Fibroblast of lung (primary cell): ENCODE data around the gene DPPA2. TPM values are rescaled to one million over a fixed set of nuclear protein-coding genes. Genes with fewer than 3 reads are reported as not detected.

Experiments
- DNase-seq, 2 donors: peaks; one replicate each; pipeline versions ENCODE4 v3.0.0 to v3.0.0-alpha.2; 2010; ENCODE audit warnings: low read depth in 2 of 2
- H2AFZ ChIP-seq: 2 replicates; pipeline ENCODE4 v1.5.1; 2012; ENCODE audit warnings: low read length, control low read depth, inconsistent platforms
- H3K27ac ChIP-seq: 2 replicates; pipeline ENCODE4 v1.5.1; 2011; ENCODE audit warnings: low read length, control low read depth; ENCODE audit not compliant: insufficient read depth
- H3K27me3 ChIP-seq: 2 replicates; pipeline ENCODE4 v1.5.1; 2011; ENCODE audit warnings: mild to moderate bottlenecking, low read length; ENCODE audit not compliant: control insufficient read depth, insufficient read depth
- H3K36me3 ChIP-seq: 2 replicates; pipeline ENCODE4 v1.5.1; 2011; ENCODE audit warnings: low read length; ENCODE audit not compliant: control insufficient read depth, insufficient read depth
- H3K4me1 ChIP-seq: 2 replicates; pipeline ENCODE4 v1.5.1; 2011; ENCODE audit warnings: low read length; ENCODE audit not compliant: control insufficient read depth, insufficient read depth; ENCODE audit errors: extremely low read depth
- H3K4me2 ChIP-seq: 2 replicates; pipeline ENCODE4 v1.5.1; 2011; ENCODE audit warnings: low read length, control low read depth; ENCODE audit not compliant: insufficient read depth; ENCODE audit errors: extremely low read depth
- H3K4me3 ChIP-seq, 4 experiments: fragments of 200-600 bp in 1 of 4; sonication (generic) in 1 of 4; replicated peaks in 1 of 4; 2 replicates each; pipeline ENCODE4 v1.5.1; 2011 to 2016; ENCODE audit warnings: low read length in 4 of 4, low read depth in 3 of 4, mild to moderate bottlenecking in 3 of 4, control low read depth in 2 of 4, inconsistent platforms in 1 of 4, mixed read lengths in 1 of 4; ENCODE audit not compliant: insufficient read depth in 1 of 4; ENCODE audit errors: control extremely low read depth in 1 of 4
- H3K79me2 ChIP-seq: 2 replicates; pipeline ENCODE4 v1.5.1; 2012; ENCODE audit warnings: mild to moderate bottlenecking, low read length, inconsistent platforms; ENCODE audit not compliant: control insufficient read depth, insufficient read depth
- H3K9ac ChIP-seq: 2 replicates; pipeline ENCODE4 v1.5.1; 2011; ENCODE audit warnings: mild to moderate bottlenecking, low read length, control low read depth; ENCODE audit not compliant: insufficient read depth
- H3K9me3 ChIP-seq: 2 replicates; pipeline ENCODE4 v1.5.1; 2012; ENCODE audit warnings: low read depth, low read length; ENCODE audit not compliant: control insufficient read depth, insufficient read depth
- H4K20me1 ChIP-seq: 2 replicates; pipeline ENCODE4 v1.5.1; 2011; ENCODE audit warnings: low read length; ENCODE audit not compliant: control insufficient read depth, insufficient read depth; ENCODE audit errors: extremely low read depth
- EZH2 ChIP-seq: IDR thresholded peaks from 2 replicates; pipeline ENCODE4 v1.5.1; 2012; ENCODE audit warnings: low read length, control low read depth, mild to moderate bottlenecking; ENCODE audit errors: missing control alignments
- polyA plus RNA-seq, 2 donors: library from polyadenylated mRNA; depleted of rRNA in 1 of 2; stranded (reverse) in 1 of 2; unstranded in 1 of 2; fragments of >200 nt; gene quantifications; 2 replicates each; pipeline ENCODE4 v1.2.1, GENCODE V29; 2011 to 2012; ENCODE audit warnings: missing spikeins in 1 of 2
- total RNA-seq: library from RNA; depleted of rRNA; stranded (reverse); fragments of >200 nt; gene quantifications from 2 replicates; pipeline ENCODE4 v1.2.1, GENCODE V29; 2014
- TF ChIP-seq, protein P1 (sequence below), 2 donors: IDR thresholded peaks in 1 of 2; conservative IDR thresholded peaks in 1 of 2; 1 replicate in 1 of 2; 2 replicates in 1 of 2; pipeline ENCODE4 v1.5.1; 2011 to 2012; ENCODE audit warnings: low read length in 2 of 2, control low read depth in 1 of 2, inconsistent platforms in 1 of 2, low read depth in 1 of 2, mild to moderate bottlenecking in 1 of 2

Gene DPPA2
- total and polyA plus RNA-seq, 2 donors (not counting 1 experiment from before 2014, with no cell fraction given): not detected

DNA sequence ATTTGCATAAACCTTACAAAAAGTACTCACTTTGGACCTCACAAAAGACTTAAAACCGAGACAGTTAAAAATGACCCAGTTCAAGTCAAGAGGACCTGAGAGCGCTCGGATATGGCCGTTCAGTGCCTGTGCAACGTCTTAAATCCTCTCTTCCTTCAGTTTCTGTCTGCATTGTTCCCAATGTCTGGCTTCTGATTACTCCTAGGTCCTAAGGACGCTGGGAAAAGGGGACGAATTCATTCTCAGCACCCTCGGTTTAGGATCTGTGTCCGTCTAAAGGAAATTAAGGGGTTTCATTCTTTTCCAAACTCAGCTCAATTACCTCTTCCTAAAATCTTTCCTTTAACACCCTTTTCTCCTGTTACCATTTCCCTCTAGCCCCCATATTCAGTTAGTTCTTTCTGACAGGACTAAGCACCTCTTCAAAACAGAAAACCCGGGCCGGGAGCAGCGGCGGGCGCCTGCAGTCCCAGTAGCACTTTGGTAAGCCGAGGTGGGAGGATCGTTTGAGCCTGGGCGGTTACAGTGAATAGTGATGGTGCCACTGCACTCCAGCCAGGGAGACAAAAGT is 20.1 kb upstream of the DPPA2 start:
- Histone ChIP-seq H3K27me3 (no peaks in the 10 kb centered on the region), H3K4me2 (peak overlapping the region; percentile 1), H3K9ac (no peak overlapping the region), H3K27ac (no peak overlapping the region), H4K20me1 (no peaks in the 10 kb centered on the region), H3K9me3 (no peaks in the 10 kb centered on the region), H2AFZ (no peak overlapping the region), H3K4me1 (no peaks in the 10 kb centered on the region), H3K79me2 (no peaks in the 10 kb centered on the region), H3K4me3 (peak overlapping the region in 2 of 4 experiments; percentile 48 to 79), H3K36me3 (no peaks in the 10 kb centered on the region)
- DNase-seq: peak; percentile 64
- TF ChIP-seq, protein P1, sequence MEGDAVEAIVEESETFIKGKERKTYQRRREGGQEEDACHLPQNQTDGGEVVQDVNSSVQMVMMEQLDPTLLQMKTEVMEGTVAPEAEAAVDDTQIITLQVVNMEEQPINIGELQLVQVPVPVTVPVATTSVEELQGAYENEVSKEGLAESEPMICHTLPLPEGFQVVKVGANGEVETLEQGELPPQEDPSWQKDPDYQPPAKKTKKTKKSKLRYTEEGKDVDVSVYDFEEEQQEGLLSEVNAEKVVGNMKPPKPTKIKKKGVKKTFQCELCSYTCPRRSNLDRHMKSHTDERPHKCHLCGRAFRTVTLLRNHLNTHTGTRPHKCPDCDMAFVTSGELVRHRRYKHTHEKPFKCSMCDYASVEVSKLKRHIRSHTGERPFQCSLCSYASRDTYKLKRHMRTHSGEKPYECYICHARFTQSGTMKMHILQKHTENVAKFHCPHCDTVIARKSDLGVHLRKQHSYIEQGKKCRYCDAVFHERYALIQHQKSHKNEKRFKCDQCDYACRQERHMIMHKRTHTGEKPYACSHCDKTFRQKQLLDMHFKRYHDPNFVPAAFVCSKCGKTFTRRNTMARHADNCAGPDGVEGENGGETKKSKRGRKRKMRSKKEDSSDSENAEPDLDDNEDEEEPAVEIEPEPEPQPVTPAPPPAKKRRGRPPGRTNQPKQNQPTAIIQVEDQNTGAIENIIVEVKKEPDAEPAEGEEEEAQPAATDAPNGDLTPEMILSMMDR (conservative IDR thresholded peaks at IDR 0.05 in 1 of 2, IDR thresholded peaks at IDR 0.05 in 1 of 2; ENCODE audit: low read depth in 1 of 2, low read length in 2 of 2): no peak
- TF ChIP-seq EZH2: no peak

DNA sequence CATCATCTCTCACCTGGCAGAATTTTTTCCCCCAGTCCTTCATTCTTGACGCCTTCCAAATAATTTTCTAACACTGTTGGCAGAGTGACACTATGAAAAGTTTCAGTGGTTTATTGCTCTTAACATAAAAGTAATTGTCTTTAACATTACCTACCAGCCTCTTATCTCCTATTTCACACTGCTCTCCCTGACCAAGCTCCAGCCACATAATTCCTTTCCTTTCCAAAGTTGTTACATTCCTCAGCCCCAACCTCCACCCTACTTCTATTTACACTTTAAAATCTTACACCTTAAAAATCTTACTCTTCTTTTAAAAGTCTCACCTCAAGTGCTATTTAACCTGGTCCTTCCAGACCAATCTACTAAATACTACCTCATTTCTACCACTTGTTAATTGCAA is 18.3 kb upstream of the DPPA2 start:
- Histone ChIP-seq H3K9me3 (no peaks in the 10 kb centered on the region), H3K36me3 (no peaks in the 10 kb centered on the region), H3K27ac (no peak overlapping the region), H3K9ac (no peak overlapping the region), H2AFZ (no peak overlapping the region), H4K20me1 (no peaks in the 10 kb centered on the region), H3K4me2 (no peak overlapping the region), H3K4me3 (no peak overlapping the region), H3K27me3 (no peaks in the 10 kb centered on the region), H3K79me2 (no peaks in the 10 kb centered on the region), H3K4me1 (no peaks in the 10 kb centered on the region)
- DNase-seq: no peak
- TF ChIP-seq, protein P1 (conservative IDR thresholded peaks at IDR 0.05 in 1 of 2, IDR thresholded peaks at IDR 0.05 in 1 of 2; ENCODE audit: low read depth in 1 of 2, low read length in 2 of 2): no peak
- no peak for TF ChIP-seq EZH2

DNA sequence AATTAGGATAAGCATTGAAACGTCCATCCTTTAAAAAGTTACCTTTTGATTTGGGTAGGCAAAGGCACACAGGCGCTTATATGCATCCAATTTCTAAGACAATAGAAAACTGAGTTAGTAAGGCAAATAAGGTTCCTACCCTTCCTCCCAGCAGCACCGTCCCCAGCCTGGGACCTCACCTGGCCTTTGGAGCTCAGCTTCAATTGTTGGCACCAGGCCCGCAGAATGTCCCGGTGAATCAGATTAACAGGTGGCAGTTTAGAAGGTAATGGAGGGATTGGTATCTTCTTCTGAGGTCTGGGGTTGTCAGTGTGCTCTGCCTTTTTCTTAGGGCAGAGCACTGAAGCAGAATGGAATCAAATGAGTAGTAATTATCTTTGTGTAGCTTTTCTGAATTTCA is 15.4 kb upstream of the DPPA2 start:
- Histone ChIP-seq H3K4me2 (no peak overlapping the region), H3K9me3 (no peaks in the 10 kb centered on the region), H4K20me1 (no peaks in the 10 kb centered on the region)

More for the DNA sequence above, 15.4 kb upstream of the DPPA2 start:
- TF ChIP-seq, protein P1 (conservative IDR thresholded peaks at IDR 0.05 in 1 of 2, IDR thresholded peaks at IDR 0.05 in 1 of 2; ENCODE audit: low read depth in 1 of 2, low read length in 2 of 2): no peak
- TF ChIP-seq EZH2: no peak
- no peaks in the 10 kb centered on the region for H3K27me3 ChIP-seq
- no peak overlapping the region for H3K9ac ChIP-seq
- H3K27ac ChIP-seq: no peak overlapping the region
- no peaks in the 10 kb centered on the region for H3K4me1 ChIP-seq
- no peak overlapping the region for H2AFZ ChIP-seq
- no peaks in the 10 kb centered on the region for H3K36me3 ChIP-seq
- no peak for DNase-seq
- no peak overlapping the region for H3K4me3 ChIP-seq
- no peaks in the 10 kb centered on the region for H3K79me2 ChIP-seq
